Ishikawa (cell line): ENCODE results near the gene IBA57.

Experiments
- CEBPB ChIP-seq: IDR thresholded peaks from 2 replicates; pipeline ENCODE4 v1.6.1; 2012
- CREB1 ChIP-seq: IDR thresholded peaks from 2 replicates; pipeline ENCODE4 v1.6.1; 2012; ENCODE audit warnings: low read depth
- EGR1 ChIP-seq: IDR thresholded peaks from 2 replicates; pipeline ENCODE4 v1.6.1; 2012
- EP300 ChIP-seq: IDR thresholded peaks from 2 replicates; pipeline ENCODE4 v1.6.1; 2012; ENCODE audit warnings: borderline replicate concordance
- FOXM1 ChIP-seq: IDR thresholded peaks from 2 replicates; pipeline ENCODE4 v1.6.1; 2012; ENCODE audit warnings: low read depth, borderline replicate concordance
- NFIC ChIP-seq: IDR thresholded peaks from 2 replicates; pipeline ENCODE4 v1.6.1; 2012
- RAD21 ChIP-seq: IDR thresholded peaks from 2 replicates; pipeline ENCODE4 v1.6.1; 2012; ENCODE audit warnings: low read depth
- TAF1 ChIP-seq: IDR thresholded peaks from 2 replicates; pipeline ENCODE4 v1.6.1; 2012; ENCODE audit warnings: low read depth, mild to moderate bottlenecking
- TCF12 ChIP-seq: IDR thresholded peaks from 2 replicates; pipeline ENCODE4 v1.6.1; 2012; ENCODE audit warnings: low read depth
- TEAD4 ChIP-seq: IDR thresholded peaks from 2 replicates; pipeline ENCODE4 v1.6.1; 2012
- YY1 ChIP-seq: IDR thresholded peaks from 2 replicates; pipeline ENCODE4 v1.6.1; 2012; ENCODE audit warnings: low read depth
- ZBTB7A ChIP-seq: IDR thresholded peaks from 2 replicates; pipeline ENCODE4 v1.6.1; 2012; ENCODE audit warnings: low read depth
- TF ChIP-seq, protein P1 (sequence below): IDR thresholded peaks from 2 replicates; pipeline ENCODE4 v1.6.1; 2012; ENCODE audit warnings: low read depth, mild to moderate bottlenecking
- TF ChIP-seq, protein P2 (sequence below): IDR thresholded peaks from 2 replicates; pipeline ENCODE4 v1.6.1; 2012
- TF ChIP-seq, protein P3 (sequence below): IDR thresholded peaks from 2 replicates; pipeline ENCODE4 v1.6.1; 2012

IBA57 gene

DNA sequence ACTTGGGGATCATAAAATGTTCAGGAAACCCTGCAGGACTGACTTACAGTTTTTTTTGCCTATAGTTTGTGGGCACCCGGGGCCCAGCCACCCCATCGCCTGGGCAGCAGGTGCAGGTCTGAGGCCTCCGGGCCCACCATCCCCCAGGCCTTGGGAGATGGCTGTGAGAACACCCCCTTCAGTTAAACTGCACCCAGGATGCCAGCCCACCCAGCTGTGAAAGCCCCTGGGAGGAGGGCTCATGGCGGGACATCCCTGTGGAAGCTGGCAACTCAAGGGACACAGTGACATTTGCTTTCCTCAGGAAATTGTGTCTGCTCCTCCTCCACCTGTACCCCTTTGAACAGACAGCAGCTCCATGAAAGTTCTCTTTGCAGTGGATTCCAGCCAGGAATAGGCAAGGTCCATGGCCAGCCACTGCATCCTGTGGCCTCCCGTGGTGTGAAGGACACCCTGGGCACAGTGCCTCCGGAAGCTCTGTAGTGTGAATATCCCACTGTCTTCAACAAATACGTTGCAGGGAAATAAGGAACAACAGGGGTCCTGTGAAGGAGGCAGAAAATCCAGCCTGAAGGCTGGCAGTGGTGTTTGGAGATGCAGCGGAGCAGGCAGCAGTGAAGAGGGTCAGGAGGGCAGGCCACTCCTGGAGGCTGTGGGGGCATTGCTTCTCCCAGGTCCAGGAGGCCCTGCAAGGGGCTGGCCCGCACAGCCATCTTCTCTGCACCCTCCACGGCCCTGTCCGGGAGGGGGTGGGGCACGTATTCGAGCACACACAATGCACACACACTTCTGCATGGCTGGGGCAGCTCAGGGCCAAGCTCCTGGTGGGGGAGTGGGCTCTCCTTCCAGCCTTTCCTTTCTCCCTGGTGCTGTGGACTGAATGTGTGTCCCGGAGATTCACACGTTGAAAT, 40.2 kb downstream of the IBA57 start:
- TF ChIP-seq CREB1 (no peak), EGR1 (no peak), TAF1 (no peak), TCF12 (no peak), CEBPB (no peak), ZBTB7A (no peak), EP300 (no peak), TEAD4 (no peak), FOXM1 (no peak), YY1 (no peak), RAD21 (no peak), NFIC (no peak)
- TF ChIP-seq, protein P1, sequence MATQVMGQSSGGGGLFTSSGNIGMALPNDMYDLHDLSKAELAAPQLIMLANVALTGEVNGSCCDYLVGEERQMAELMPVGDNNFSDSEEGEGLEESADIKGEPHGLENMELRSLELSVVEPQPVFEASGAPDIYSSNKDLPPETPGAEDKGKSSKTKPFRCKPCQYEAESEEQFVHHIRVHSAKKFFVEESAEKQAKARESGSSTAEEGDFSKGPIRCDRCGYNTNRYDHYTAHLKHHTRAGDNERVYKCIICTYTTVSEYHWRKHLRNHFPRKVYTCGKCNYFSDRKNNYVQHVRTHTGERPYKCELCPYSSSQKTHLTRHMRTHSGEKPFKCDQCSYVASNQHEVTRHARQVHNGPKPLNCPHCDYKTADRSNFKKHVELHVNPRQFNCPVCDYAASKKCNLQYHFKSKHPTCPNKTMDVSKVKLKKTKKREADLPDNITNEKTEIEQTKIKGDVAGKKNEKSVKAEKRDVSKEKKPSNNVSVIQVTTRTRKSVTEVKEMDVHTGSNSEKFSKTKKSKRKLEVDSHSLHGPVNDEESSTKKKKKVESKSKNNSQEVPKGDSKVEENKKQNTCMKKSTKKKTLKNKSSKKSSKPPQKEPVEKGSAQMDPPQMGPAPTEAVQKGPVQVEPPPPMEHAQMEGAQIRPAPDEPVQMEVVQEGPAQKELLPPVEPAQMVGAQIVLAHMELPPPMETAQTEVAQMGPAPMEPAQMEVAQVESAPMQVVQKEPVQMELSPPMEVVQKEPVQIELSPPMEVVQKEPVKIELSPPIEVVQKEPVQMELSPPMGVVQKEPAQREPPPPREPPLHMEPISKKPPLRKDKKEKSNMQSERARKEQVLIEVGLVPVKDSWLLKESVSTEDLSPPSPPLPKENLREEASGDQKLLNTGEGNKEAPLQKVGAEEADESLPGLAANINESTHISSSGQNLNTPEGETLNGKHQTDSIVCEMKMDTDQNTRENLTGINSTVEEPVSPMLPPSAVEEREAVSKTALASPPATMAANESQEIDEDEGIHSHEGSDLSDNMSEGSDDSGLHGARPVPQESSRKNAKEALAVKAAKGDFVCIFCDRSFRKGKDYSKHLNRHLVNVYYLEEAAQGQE, result no peak
- TF ChIP-seq, protein P2, sequence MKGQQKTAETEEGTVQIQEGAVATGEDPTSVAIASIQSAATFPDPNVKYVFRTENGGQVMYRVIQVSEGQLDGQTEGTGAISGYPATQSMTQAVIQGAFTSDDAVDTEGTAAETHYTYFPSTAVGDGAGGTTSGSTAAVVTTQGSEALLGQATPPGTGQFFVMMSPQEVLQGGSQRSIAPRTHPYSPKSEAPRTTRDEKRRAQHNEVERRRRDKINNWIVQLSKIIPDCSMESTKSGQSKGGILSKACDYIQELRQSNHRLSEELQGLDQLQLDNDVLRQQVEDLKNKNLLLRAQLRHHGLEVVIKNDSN, result no peak
- TF ChIP-seq, protein P3, sequence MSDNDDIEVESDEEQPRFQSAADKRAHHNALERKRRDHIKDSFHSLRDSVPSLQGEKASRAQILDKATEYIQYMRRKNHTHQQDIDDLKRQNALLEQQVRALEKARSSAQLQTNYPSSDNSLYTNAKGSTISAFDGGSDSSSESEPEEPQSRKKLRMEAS, result no peak

DNA sequence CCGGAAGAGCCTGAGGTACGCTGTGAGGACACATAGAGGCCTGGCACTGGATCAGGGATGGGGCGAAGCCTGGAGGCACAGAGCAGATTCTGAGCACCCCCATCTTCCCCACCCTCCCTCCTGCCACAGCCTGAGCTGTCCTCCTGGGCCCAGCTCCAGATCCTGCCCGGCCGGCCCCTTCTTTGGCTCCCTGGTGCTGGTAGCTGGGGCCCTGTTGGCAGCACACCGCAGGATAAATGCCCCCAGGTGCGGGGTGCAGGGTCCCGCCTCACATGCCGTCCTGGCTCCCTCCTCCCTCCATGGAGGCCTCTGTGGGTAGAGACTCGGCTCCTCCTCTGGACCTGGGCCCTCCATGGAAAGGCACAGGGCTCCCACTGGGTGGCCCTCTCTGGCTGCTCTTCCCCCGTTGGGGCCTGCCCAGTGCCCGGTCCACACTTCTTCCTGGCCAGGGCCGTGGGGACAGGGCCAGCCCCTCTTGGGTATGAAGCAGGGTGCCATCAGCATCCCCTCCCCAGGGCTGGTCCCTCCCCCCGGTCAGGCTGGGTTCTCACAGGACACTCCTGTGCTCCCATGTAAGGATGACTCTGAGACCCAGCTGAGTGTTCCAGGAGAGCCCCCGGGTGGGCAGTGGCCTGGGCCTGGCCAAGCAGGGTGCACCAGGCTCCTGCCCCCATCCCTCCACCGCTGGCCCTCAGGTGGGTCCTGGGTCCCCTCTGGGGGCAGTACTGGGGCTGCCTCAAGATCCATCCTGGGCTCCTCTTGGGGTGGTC, 41.2 kb downstream of the IBA57 start:
- no peak for TF ChIP-seq TAF1
- TF ChIP-seq CEBPB, result no peak
- no peak for TF ChIP-seq NFIC

DNA sequence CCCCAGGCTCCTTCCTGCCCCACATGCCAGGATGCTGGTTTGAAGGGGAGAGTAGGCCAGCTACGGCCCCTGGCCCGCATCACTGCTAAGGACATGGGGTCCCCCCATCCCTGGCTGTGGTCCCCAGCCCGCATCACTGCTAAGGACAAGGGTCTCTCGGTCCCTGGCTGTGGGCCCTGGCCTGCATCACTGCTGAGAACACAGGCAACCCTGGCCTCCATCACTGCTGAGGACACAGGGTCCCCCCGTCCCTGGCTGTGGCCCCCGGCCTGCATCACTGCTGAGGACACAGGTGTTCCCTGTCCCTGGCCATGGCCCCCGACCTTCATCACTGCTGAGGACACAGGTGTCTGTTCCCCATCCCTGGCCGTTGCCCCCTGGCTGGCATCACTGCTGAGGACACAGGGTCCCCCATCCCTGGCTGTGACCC, 41.8 kb downstream of the IBA57 start:
- TF ChIP-seq, protein P2, result no peak
- TF ChIP-seq EP300, result no peak

DNA sequence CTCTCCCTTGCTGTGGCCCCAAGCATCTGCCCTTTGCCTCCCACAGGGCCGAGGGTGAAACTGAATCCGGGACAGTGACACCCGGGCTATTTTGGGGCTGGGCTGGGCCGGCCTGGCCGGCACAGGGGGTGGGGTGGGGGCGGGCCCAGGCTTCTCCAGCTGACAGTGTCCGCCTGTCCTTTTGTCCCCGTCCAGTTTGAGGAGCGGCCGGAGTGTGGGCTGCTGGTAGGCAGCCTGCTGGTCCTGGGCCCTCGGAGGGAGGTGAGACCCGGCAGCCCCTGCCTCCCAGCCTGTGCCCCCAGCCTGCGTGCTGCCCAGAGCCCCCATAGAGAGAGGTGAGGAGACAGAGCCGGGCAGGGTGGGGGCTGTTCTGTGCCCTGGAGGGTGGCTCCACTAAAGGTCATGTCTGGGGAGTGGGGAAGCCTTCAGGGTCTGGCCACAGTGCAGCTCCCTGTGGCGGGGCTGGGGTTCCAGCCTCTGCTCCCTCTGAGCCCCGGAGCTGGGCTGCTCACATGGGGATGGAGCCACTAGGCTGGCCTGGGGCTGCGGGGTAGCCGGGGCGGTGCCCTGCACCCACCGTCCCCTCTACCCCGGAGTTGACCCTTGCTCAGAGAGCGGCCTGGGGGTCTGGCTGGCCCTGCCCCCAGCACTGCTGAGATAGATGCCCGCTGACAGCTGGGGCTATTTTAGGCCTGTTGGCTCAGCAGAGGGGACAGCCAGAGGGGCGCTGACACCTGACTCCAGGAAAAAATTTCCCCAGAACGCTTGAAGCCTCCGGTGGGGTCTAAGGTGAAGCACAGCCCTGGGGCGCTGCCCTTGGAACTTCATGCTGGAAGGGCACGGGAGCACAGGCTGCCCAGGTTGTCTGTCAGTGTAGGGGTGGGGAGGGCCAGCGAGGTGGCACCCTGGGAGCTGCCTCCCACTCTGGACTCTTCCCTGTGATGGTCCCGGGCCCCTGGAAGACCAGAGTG, 42.5 kb downstream of the IBA57 start, which contains the start of gene OBSCN:
Gene OBSCN, plus strand, starts transcription at position 194 of the 971 bp plus-strand sequence. CDS start 3,740 bp downstream, outside the sequence.
- TF ChIP-seq RAD21, result no peak
- TF ChIP-seq TCF12, result no peak
- TF ChIP-seq EP300, result no peak
- TF ChIP-seq CEBPB, result no peak
- TF ChIP-seq FOXM1, result no peak
- TF ChIP-seq, protein P1, result no peak
- TF ChIP-seq EGR1, result no peak
- TF ChIP-seq TEAD4, result no peak
- TF ChIP-seq NFIC, result no peak
- no peak for TF ChIP-seq YY1
- no peak for TF ChIP-seq CREB1
- TF ChIP-seq, protein P2, result no peak
- TF ChIP-seq, protein P3, result no peak
- TF ChIP-seq ZBTB7A, result no peak
- TF ChIP-seq TAF1, result no peak
